WERI-Rb-1 (cell line): Measurements from ENCODE around the gene CTNS.
A peak's percentile ranks its signal among the peaks of the same experiment; 100 is the strongest.

Experiments
- DNase-seq: peaks from one replicate; pipeline ENCODE4 v3.0.0-alpha.2; 2020
- H3K27ac ChIP-seq: fragments of 250-450 bp; sonication (Bioruptor Pico); 2 replicates; pipeline ENCODE4 v1.5.1; 2020; ENCODE audit warnings: mild to moderate bottlenecking, moderate library complexity
- H3K27me3 ChIP-seq: fragments of 250-450 bp; sonication (Bioruptor Pico); 2 replicates; pipeline ENCODE4 v1.5.1; 2021; ENCODE audit warnings: mild to moderate bottlenecking, low read depth, moderate library complexity; ENCODE audit not compliant: insufficient read depth, severe bottlenecking
- H3K36me3 ChIP-seq: fragments of 250-450 bp; sonication (Bioruptor Pico); 2 replicates; pipeline ENCODE4 v1.5.1; 2020; ENCODE audit warnings: mild to moderate bottlenecking, moderate library complexity
- H3K4me3 ChIP-seq: 2 replicates; pipeline ENCODE4 v1.5.1; 2011; ENCODE audit warnings: low read depth, mild to moderate bottlenecking, control low read depth, low read length
- H3K9me3 ChIP-seq: fragments of 250-450 bp; sonication (Bioruptor Pico); 2 replicates; pipeline ENCODE4 v1.5.1; 2021; ENCODE audit warnings: mild to moderate bottlenecking, moderate library complexity; ENCODE audit not compliant: severe bottlenecking
- CTCF ChIP-seq: IDR thresholded peaks from 2 replicates; pipeline ENCODE4 v1.5.1; 2011; ENCODE audit warnings: low read depth, mild to moderate bottlenecking, control low read depth, inconsistent platforms, low read length

Gene CTNS

GRCh38 chr17:3668279-3669084 is 31.9 kb downstream of the CTNS start, which contains the start of the genes EMC6 and TAX1BP3:
Gene EMC6 (plus strand): TSS chr17:3668812. CDS start chr17:3669147, 335 bp downstream.
Gene TAX1BP3 (minus strand): TSS chr17:3668578. CDS start chr17:3668526, 52 bp downstream.
- Histone ChIP-seq H3K9me3 (no peaks in the 10 kb centered on the region), H3K36me3 (peaks cover 33% of the 10 kb centered on the region), H3K27ac (peak within 1 kb of the TSS; percentile 96), H3K27me3 (no peaks in the 10 kb centered on the region), H3K4me3 (peak within 1 kb of the TSS; percentile 80)
- peak; percentile 98 for DNase-seq
- no peak for TF ChIP-seq CTCF

GRCh38 chr17:3669085-3669347 is 32.5 kb downstream of the CTNS start:
- no peaks in the 10 kb centered on the region for H3K9me3 ChIP-seq
- no peak for DNase-seq
- TF ChIP-seq CTCF, result no peak
- peak overlapping the region; percentile 80 for H3K4me3 ChIP-seq
- peaks cover 33% of the 10 kb centered on the region for H3K36me3 ChIP-seq
- no peaks in the 10 kb centered on the region for H3K27me3 ChIP-seq
- H3K27ac ChIP-seq, result peak overlapping the region; percentile 91

GRCh38 chr17:3669548-3669947 is 33.0 kb downstream of the CTNS start:
- Histone ChIP-seq H3K27ac (peak overlapping the region; percentile 91), H3K4me3 (peak overlapping the region; percentile 80), H3K27me3 (no peaks in the 10 kb centered on the region), H3K36me3 (peaks cover 28% of the 10 kb centered on the region), H3K9me3 (no peaks in the 10 kb centered on the region)
- TF ChIP-seq CTCF, result no peak
- no peak for DNase-seq

GRCh38 chr17:3672571-3672970 is 36.0 kb downstream of the CTNS start:
- DNase-seq, result no peak
- Histone ChIP-seq H3K4me3 (no peak overlapping the region), H3K9me3 (no peaks in the 10 kb centered on the region), H3K27ac (no peak overlapping the region), H3K27me3 (no peaks in the 10 kb centered on the region), H3K36me3 (peaks cover 19% of the 10 kb centered on the region)
- TF ChIP-seq CTCF, result no peak

GRCh38 chr17:3675886-3676285 is 39.3 kb downstream of the CTNS start:
- no peak for DNase-seq
- H3K9me3 ChIP-seq, result no peaks in the 10 kb centered on the region
- TF ChIP-seq CTCF, result no peak
- no peaks in the 10 kb centered on the region for H3K36me3 ChIP-seq
- H3K27ac ChIP-seq, result no peak overlapping the region
- H3K4me3 ChIP-seq, result no peak overlapping the region
- H3K27me3 ChIP-seq, result no peaks in the 10 kb centered on the region
